Neural progenitor cell (in vitro differentiated cells): Measurements from ENCODE around the gene MPP7.

Experiments used
- EZH2 ChIP-seq: fragments of 200-600 bp; sonication (generic); IDR thresholded peaks from 2 replicates; pipeline ENCODE4 v1.6.1; 2017; ENCODE audit warnings: antibody characterized with exemption, mild to moderate bottlenecking, moderate library complexity
- TF ChIP-seq, protein P1 (sequence below): fragments of 200-600 bp; sonication (generic); IDR thresholded peaks from 2 replicates; pipeline ENCODE4 v1.5.1; 2017; ENCODE audit warnings: antibody characterized with exemption, mild to moderate bottlenecking

DNA sequence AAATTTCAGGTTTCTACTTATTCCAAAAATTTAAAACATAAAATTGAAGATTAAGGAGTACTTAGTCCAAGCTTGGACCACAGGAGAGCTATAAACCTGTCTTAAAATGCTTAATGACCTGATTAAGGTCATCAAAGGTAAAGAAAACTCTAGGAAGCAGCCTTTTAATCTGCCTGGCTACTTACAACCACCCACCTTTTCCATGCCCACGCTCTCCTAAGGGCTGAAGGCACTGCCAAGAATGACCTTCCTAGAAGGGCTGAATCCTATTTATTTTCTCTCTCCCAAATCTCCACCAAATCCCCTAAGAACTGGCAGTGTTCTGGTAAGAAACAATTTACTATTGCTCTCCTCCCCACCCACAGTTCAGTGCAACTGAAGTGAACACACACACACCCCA, 6.8 kb downstream of the MPP7 start:
- TF ChIP-seq, protein P1, sequence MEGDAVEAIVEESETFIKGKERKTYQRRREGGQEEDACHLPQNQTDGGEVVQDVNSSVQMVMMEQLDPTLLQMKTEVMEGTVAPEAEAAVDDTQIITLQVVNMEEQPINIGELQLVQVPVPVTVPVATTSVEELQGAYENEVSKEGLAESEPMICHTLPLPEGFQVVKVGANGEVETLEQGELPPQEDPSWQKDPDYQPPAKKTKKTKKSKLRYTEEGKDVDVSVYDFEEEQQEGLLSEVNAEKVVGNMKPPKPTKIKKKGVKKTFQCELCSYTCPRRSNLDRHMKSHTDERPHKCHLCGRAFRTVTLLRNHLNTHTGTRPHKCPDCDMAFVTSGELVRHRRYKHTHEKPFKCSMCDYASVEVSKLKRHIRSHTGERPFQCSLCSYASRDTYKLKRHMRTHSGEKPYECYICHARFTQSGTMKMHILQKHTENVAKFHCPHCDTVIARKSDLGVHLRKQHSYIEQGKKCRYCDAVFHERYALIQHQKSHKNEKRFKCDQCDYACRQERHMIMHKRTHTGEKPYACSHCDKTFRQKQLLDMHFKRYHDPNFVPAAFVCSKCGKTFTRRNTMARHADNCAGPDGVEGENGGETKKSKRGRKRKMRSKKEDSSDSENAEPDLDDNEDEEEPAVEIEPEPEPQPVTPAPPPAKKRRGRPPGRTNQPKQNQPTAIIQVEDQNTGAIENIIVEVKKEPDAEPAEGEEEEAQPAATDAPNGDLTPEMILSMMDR = no peak
- TF ChIP-seq EZH2 = no peak
